Stomach (tissue), 4 donors: Measurements from ENCODE around the gene CYP4F2.

Source experiments
- POLR2AphosphoS5 ChIP-seq, 3 donors: sonication (generic); formaldehyde crosslinking; IDR thresholded peaks; one replicate each; pipeline ENCODE4 v1.6.1; 2016; ENCODE audit warnings: antibody characterized with exemption in 3 of 3
- TF ChIP-seq, protein P1 (sequence below), 7 experiments: fragments of 450-650 bp in 4 of 7; fragments of 200-600 bp in 3 of 7; sonication (generic) in 3 of 7; IDR thresholded peaks; one replicate each; pipeline ENCODE4 v1.5.1; 2016 to 2019; ENCODE audit warnings: antibody characterized with exemption in 7 of 7, control low read depth in 2 of 7, mild to moderate bottlenecking in 1 of 7

DNA sequence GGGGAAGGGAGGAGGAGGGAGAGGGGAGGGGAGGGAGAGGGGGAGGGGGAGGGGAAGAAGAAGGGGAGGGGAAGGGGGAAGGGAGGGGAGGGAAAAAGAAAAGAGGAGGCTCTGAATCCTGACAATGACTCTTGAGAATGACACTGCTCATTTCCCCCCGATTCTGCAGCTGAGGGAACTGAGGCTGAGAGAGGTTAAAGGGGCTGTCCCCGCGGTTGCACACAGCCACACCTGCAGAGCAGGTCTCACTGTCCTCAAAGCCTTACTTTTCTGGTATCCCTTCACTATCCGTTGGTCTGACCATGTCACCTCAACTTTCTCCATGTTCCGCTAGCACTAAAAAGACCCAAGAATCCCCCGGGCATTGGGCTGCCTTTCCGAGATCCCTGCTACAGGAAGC lies 35.4 kb downstream of the CYP4F2 start:
- TF ChIP-seq, protein P1, sequence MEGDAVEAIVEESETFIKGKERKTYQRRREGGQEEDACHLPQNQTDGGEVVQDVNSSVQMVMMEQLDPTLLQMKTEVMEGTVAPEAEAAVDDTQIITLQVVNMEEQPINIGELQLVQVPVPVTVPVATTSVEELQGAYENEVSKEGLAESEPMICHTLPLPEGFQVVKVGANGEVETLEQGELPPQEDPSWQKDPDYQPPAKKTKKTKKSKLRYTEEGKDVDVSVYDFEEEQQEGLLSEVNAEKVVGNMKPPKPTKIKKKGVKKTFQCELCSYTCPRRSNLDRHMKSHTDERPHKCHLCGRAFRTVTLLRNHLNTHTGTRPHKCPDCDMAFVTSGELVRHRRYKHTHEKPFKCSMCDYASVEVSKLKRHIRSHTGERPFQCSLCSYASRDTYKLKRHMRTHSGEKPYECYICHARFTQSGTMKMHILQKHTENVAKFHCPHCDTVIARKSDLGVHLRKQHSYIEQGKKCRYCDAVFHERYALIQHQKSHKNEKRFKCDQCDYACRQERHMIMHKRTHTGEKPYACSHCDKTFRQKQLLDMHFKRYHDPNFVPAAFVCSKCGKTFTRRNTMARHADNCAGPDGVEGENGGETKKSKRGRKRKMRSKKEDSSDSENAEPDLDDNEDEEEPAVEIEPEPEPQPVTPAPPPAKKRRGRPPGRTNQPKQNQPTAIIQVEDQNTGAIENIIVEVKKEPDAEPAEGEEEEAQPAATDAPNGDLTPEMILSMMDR (IDR thresholded peaks at IDR 0.05): no peak
- TF ChIP-seq POLR2AphosphoS5 (IDR thresholded peaks at IDR 0.05): no peak
